Measurements from ENCODE around the gene ZNF22.

The ZNF22 gene

DNA sequence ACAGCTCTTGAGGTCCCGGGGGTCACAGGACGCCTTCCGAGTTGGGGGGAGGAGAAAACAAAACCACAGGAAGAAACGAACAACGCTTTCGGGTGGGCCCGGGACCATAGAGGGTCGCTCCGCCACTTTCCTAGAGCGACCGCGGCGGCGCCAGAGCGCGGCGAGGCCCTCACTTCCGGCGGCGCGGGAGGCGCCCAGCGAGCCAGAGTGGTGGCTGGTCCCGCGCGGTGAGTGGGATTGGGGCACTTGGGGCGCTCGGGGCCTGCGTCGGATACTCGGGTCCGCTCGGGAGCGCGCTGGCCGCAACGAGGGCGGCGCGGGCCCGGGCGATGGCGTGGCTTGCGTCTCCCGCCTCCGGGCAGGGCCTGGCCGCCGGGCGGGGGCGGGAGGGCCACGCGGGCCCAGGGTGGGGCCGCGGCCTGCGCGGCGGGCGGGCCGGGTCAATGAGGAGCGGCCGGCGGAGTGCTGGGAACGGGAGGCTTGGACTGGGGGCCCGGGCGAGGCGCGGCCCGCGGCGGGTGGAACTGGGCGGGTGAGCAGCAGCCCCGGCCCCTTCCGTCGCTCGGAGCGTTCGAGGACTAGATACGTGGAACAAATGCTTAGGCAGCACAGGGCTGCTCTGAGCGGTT is at the start of gene ZNF22:
Gene ZNF22 (plus strand): TSS at position 172 of the 629 bp plus-strand sequence. CDS start 2,446 bp downstream, outside the sequence.
- peaks cover 12 to 31% of the 10 kb centered on the region in 2 donors for H3K4me1 ChIP-seq (ENCODE audit: control insufficient read depth in 1 of 2, insufficient read depth in 2 of 2, low read length in 2 of 2)
- no peaks in the 10 kb centered on the region for H3K9me3 ChIP-seq (ENCODE audit: control insufficient read depth in 1 of 2, low read length in 2 of 2)
- peak within 1 kb of the TSS; percentile 75 to 80 for H3K4me3 ChIP-seq (ENCODE audit: low read depth in 1 of 2, low read length in 2 of 2)
- H3K27me3 ChIP-seq (ENCODE audit: low read depth, low read length): no peaks in the 10 kb centered on the region
- peak within 1 kb of the TSS; percentile 96 for H3K27ac ChIP-seq (ENCODE audit: low read length)
- peaks cover 0 to 15% of the 10 kb centered on the region in 2 donors for H3K36me3 ChIP-seq (ENCODE audit: control insufficient read depth in 1 of 2, insufficient read depth in 2 of 2, low read length in 2 of 2)

GRCh38 chr10:44951576-44952226 is 49.0 kb upstream of the ZNF22 start:
- Histone ChIP-seq H3K27me3 (ENCODE audit: low read depth, low read length) (no peaks in the 10 kb centered on the region), H3K4me1 (ENCODE audit: control insufficient read depth in 1 of 2, insufficient read depth in 2 of 2, low read length in 2 of 2) (peaks cover 0 to 6% of the 10 kb centered on the region in 2 donors), H3K9me3 (ENCODE audit: control insufficient read depth in 1 of 2, low read length in 2 of 2) (no peaks in the 10 kb centered on the region), H3K27ac (ENCODE audit: low read length) (no peak overlapping the region), H3K4me3 (ENCODE audit: low read depth in 1 of 2, low read length in 2 of 2) (no peak overlapping the region), H3K36me3 (ENCODE audit: control insufficient read depth in 1 of 2, insufficient read depth in 2 of 2, low read length in 2 of 2) (peaks cover 0 to 4% of the 10 kb centered on the region in 2 donors)

GRCh38 chr10:44952779-44953231 is 47.9 kb upstream of the ZNF22 start:
- no peaks in the 10 kb centered on the region for H3K27me3 ChIP-seq (ENCODE audit: low read depth, low read length)
- H3K4me1 ChIP-seq (ENCODE audit: control insufficient read depth in 1 of 2, insufficient read depth in 2 of 2, low read length in 2 of 2): peaks cover 3 to 12% of the 10 kb centered on the region in 2 donors
- no peaks in the 10 kb centered on the region for H3K9me3 ChIP-seq (ENCODE audit: control insufficient read depth in 1 of 2, low read length in 2 of 2)
- H3K27ac ChIP-seq (ENCODE audit: low read length): no peak overlapping the region
- H3K4me3 ChIP-seq (ENCODE audit: low read depth in 1 of 2, low read length in 2 of 2): no peak overlapping the region
- peaks cover 0 to 4% of the 10 kb centered on the region in 2 donors for H3K36me3 ChIP-seq (ENCODE audit: control insufficient read depth in 1 of 2, insufficient read depth in 2 of 2, low read length in 2 of 2)

GRCh38 chr10:44954042-44954441 is 46.7 kb upstream of the ZNF22 start:
- Histone ChIP-seq H3K4me3 (ENCODE audit: low read depth in 1 of 2, low read length in 2 of 2) (no peak overlapping the region), H3K9me3 (ENCODE audit: control insufficient read depth in 1 of 2, low read length in 2 of 2) (no peaks in the 10 kb centered on the region), H3K27me3 (ENCODE audit: low read depth, low read length) (no peaks in the 10 kb centered on the region), H3K36me3 (ENCODE audit: control insufficient read depth in 1 of 2, insufficient read depth in 2 of 2, low read length in 2 of 2) (peaks cover 0 to 4% of the 10 kb centered on the region in 2 donors), H3K27ac (ENCODE audit: low read length) (no peak overlapping the region), H3K4me1 (ENCODE audit: control insufficient read depth in 1 of 2, insufficient read depth in 2 of 2, low read length in 2 of 2) (peaks cover 13 to 16% of the 10 kb centered on the region in 2 donors)

DNA sequence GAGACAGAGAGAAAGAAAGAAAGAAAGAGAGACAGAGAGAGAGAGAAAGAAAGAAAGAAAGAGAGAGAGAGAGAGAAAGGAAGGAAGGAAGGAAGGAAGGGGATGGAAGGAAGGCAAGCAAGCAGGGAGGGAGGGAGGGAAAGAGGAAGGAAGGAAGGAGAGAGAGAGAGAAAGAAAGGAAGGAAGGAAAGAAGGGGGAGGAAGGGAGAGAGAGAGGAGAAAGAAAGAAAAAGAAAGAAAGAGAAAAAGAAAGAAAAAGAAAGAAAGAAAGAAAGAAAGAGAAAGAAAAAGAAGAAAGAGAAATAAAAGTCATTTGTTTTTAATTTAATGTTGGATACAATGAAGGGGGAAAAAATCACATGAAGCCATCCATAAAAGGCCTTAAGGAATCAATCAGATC is 45.8 kb upstream of the ZNF22 start:
- no peaks in the 10 kb centered on the region for H3K27me3 ChIP-seq (ENCODE audit: low read depth, low read length)
- H3K9me3 ChIP-seq (ENCODE audit: control insufficient read depth in 1 of 2, low read length in 2 of 2): no peaks in the 10 kb centered on the region
- H3K4me1 ChIP-seq (ENCODE audit: control insufficient read depth in 1 of 2, insufficient read depth in 2 of 2, low read length in 2 of 2): peaks cover 8 to 16% of the 10 kb centered on the region in 2 donors
- peaks cover 0 to 4% of the 10 kb centered on the region in 2 donors for H3K36me3 ChIP-seq (ENCODE audit: control insufficient read depth in 1 of 2, insufficient read depth in 2 of 2, low read length in 2 of 2)
- no peak overlapping the region for H3K27ac ChIP-seq (ENCODE audit: low read length)
- no peak overlapping the region for H3K4me3 ChIP-seq (ENCODE audit: low read depth in 1 of 2, low read length in 2 of 2)

DNA sequence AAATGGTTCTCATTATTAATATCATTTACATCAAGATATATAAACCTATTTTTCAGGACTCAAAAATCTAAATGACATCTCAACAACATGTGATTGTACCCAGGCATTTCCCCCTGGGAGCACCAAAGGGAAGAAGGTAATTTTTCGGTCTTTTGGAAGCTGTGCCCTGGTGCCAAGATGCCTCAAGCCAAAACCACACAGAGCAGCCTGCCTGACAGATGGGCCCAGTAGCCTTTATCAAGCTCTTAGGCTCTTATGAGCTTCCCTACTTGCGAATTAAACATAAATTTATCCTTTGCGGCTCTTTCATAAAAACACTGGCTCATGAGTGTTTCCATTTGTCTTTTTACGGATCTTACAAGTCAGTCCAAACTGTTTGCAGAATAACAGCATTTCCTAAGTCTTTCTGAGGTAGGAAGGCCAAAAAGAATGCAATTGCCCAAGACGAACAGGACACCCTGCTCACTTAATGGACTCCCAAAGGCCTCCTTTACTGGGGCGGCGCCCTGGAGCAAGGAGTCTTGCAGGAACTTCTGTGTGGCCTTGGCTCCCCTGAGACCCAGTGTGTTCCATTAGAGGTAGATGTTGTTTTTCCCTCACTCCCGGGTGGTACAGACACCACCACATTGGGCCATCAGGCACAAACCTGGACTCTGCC is 45.2 kb upstream of the ZNF22 start:
- Histone ChIP-seq H3K4me3 (ENCODE audit: low read depth in 1 of 2, low read length in 2 of 2) (no peak overlapping the region), H3K27ac (ENCODE audit: low read length) (no peak overlapping the region), H3K4me1 (ENCODE audit: control insufficient read depth in 1 of 2, insufficient read depth in 2 of 2, low read length in 2 of 2) (peaks cover 13 to 19% of the 10 kb centered on the region in 2 donors), H3K36me3 (ENCODE audit: control insufficient read depth in 1 of 2, insufficient read depth in 2 of 2, low read length in 2 of 2) (peaks cover 0 to 4% of the 10 kb centered on the region in 2 donors), H3K27me3 (ENCODE audit: low read depth, low read length) (no peaks in the 10 kb centered on the region), H3K9me3 (ENCODE audit: control insufficient read depth in 1 of 2, low read length in 2 of 2) (no peaks in the 10 kb centered on the region)

DNA sequence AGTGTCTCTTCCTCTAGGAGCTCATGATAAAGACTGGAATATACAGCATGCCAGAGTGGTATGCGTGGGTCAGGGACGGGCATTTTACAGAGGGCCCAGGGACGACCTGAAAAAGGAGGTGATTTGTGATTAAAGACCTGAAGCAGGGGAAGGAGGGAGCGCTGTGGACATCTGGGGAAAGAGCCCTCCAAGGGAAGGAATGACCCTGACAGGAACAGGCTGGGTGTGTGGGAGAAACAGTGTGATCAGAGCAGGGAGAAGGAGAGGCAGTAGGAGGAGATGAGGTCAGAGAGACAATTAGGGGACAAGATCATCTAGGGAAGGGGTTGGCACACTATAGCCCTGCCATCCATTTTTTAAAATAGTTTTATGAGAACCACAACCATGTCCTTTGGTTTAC is 44.5 kb upstream of the ZNF22 start:
- H3K27me3 ChIP-seq (ENCODE audit: low read depth, low read length): no peaks in the 10 kb centered on the region
- no peak overlapping the region for H3K27ac ChIP-seq (ENCODE audit: low read length)
- peaks cover 0 to 4% of the 10 kb centered on the region in 2 donors for H3K36me3 ChIP-seq (ENCODE audit: control insufficient read depth in 1 of 2, insufficient read depth in 2 of 2, low read length in 2 of 2)
- peaks cover 13 to 25% of the 10 kb centered on the region in 2 donors for H3K4me1 ChIP-seq (ENCODE audit: control insufficient read depth in 1 of 2, insufficient read depth in 2 of 2, low read length in 2 of 2)
- no peak overlapping the region for H3K4me3 ChIP-seq (ENCODE audit: low read depth in 1 of 2, low read length in 2 of 2)
- H3K9me3 ChIP-seq (ENCODE audit: control insufficient read depth in 1 of 2, low read length in 2 of 2): no peaks in the 10 kb centered on the region

- Histone ChIP-seq H3K27ac (ENCODE audit: low read length) (no peak overlapping the region), H3K27me3 (ENCODE audit: low read depth, low read length) (no peaks in the 10 kb centered on the region), H3K4me1 (ENCODE audit: control insufficient read depth in 1 of 2, insufficient read depth in 2 of 2, low read length in 2 of 2) (peaks cover 13 to 29% of the 10 kb centered on the region in 2 donors), H3K36me3 (ENCODE audit: control insufficient read depth in 1 of 2, insufficient read depth in 2 of 2, low read length in 2 of 2) (peaks cover 0 to 4% of the 10 kb centered on the region in 2 donors), H3K4me3 (ENCODE audit: low read depth in 1 of 2, low read length in 2 of 2) (no peak overlapping the region), H3K9me3 (ENCODE audit: control insufficient read depth in 1 of 2, low read length in 2 of 2) (no peaks in the 10 kb centered on the region)
Observed at GRCh38 chr10:44956717-44957706, 43.7 kb upstream of the ZNF22 start.

GRCh38 chr10:44958196-44958897 is 42.4 kb upstream of the ZNF22 start:
- Histone ChIP-seq H3K27me3 (ENCODE audit: low read depth, low read length) (no peaks in the 10 kb centered on the region), H3K36me3 (ENCODE audit: control insufficient read depth in 1 of 2, insufficient read depth in 2 of 2, low read length in 2 of 2) (peaks cover 0 to 4% of the 10 kb centered on the region in 2 donors), H3K4me1 (ENCODE audit: control insufficient read depth in 1 of 2, insufficient read depth in 2 of 2, low read length in 2 of 2) (peaks cover 14 to 29% of the 10 kb centered on the region in 2 donors), H3K4me3 (ENCODE audit: low read depth in 1 of 2, low read length in 2 of 2) (peak overlapping the region; percentile 77 to 85), H3K27ac (ENCODE audit: low read length) (peak overlapping the region; percentile 81), H3K9me3 (ENCODE audit: control insufficient read depth in 1 of 2, low read length in 2 of 2) (no peaks in the 10 kb centered on the region)

DNA sequence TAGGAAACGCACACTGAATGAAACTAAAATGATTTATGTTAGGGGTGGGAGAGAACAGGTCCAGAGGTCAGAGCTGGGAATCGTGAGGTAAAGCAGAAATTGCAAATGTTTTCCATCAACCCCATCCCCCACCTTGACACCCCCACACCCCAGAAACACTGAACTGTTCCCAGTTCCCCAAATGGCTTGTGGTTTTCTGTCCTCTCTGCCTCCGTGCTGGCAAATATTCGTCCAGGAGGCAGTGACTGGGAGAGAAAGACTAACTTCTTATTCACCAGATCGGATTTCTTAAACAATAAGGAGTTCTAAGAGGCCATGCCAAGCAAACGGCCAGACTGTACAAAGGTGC is 41.9 kb upstream of the ZNF22 start:
- H3K27me3 ChIP-seq (ENCODE audit: low read depth, low read length): no peaks in the 10 kb centered on the region
- H3K27ac ChIP-seq (ENCODE audit: low read length): peak overlapping the region; percentile 81
- peaks cover 0 to 4% of the 10 kb centered on the region in 2 donors for H3K36me3 ChIP-seq (ENCODE audit: control insufficient read depth in 1 of 2, insufficient read depth in 2 of 2, low read length in 2 of 2)
- H3K4me1 ChIP-seq (ENCODE audit: control insufficient read depth in 1 of 2, insufficient read depth in 2 of 2, low read length in 2 of 2): peaks cover 19 to 29% of the 10 kb centered on the region in 2 donors
- H3K4me3 ChIP-seq (ENCODE audit: low read depth in 1 of 2, low read length in 2 of 2): peak overlapping the region; percentile 77 to 85
- H3K9me3 ChIP-seq (ENCODE audit: control insufficient read depth in 1 of 2, low read length in 2 of 2): no peaks in the 10 kb centered on the region

Data from muscle layer of duodenum (tissue), 2 donors.